ENCODE measurements around the gene PHF13. TPM values are rescaled to one million over a fixed set of nuclear protein-coding genes. Genes with fewer than 3 reads are reported as not detected.

Gene PHF13
- total RNA-seq, 1 experiment from 2014 or later = 55.8 TPM

- Histone ChIP-seq H3K4me2 (ENCODE audit: insufficient read depth, insufficient read length, low read length) (no peak overlapping the region), H3K18ac (ENCODE audit: insufficient read length, low read depth, low read length) (no peak overlapping the region), H2BK5ac (ENCODE audit: insufficient read length, low read length) (no peak overlapping the region), H4K20me1 (ENCODE audit: control insufficient read depth, insufficient read depth, insufficient read length) (peaks cover 2% of the 10 kb centered on the region), H2BK12ac (ENCODE audit: insufficient read length, low read depth, low read length) (no peak overlapping the region), H4K8ac (replicated peaks; ENCODE audit: insufficient read length, low read depth, low read length) (no peak overlapping the region), H3K9ac (ENCODE audit: extremely low read depth, insufficient read length, low read length) (no peak overlapping the region), H3K79me1 (ENCODE audit: insufficient read depth, low read depth, low read length, poor library complexity, severe bottlenecking) (peaks cover 15% of the 10 kb centered on the region), H3T11ph (ENCODE audit: low read length) (no peak overlapping the region), H3K9me3 (ENCODE audit: control insufficient read depth, low read depth, low read length) (no peaks in the 10 kb centered on the region), H3K4me1 (ENCODE audit: insufficient read depth, low read length) (no peaks in the 10 kb centered on the region), H3K4ac (ENCODE audit: low read depth, low read length) (no peak overlapping the region), H2AK5ac (ENCODE audit: insufficient read length, low read length) (no peak overlapping the region), H2AFZ (ENCODE audit: low read length) (no peak overlapping the region), H4K91ac (ENCODE audit: insufficient read length, low read depth, low read length) (no peak overlapping the region), H3K27me3 (ENCODE audit: insufficient read depth, low read length) (no peaks in the 10 kb centered on the region), H2BK15ac (ENCODE audit: low read depth, low read length) (no peak overlapping the region), H2BK120ac (ENCODE audit: low read depth, low read length, poor library complexity, severe bottlenecking) (no peak overlapping the region), H2BK20ac (ENCODE audit: low read depth, low read length, poor library complexity, severe bottlenecking) (no peak overlapping the region), H3K23ac (ENCODE audit: insufficient read length, low read depth, low read length) (no peak overlapping the region), H3K23me2 (ENCODE audit: insufficient read length, low read depth, low read length, poor library complexity, severe bottlenecking) (peaks cover 8% of the 10 kb centered on the region), H3K79me2 (ENCODE audit: insufficient read depth, low read length) (peaks cover 18% of the 10 kb centered on the region; the same call in 1 of the 2 replicates), H3K14ac (ENCODE audit: insufficient read depth, low read length) (no peak overlapping the region), H3K27ac (ENCODE audit: insufficient read length, low read depth, low read length) (no peak overlapping the region), H3K56ac (ENCODE audit: insufficient read length, low read depth, low read length) (no peak overlapping the region), H4K5ac (ENCODE audit: insufficient read length, low read depth, low read length) (no peak overlapping the region)
- Mint-ChIP-seq H3K27ac (0 out of 7 replicates have a peak overlapping the region, but pooled peaks of 1 of the 3 experiments have one; percentile 50), H3K9me3 (no peaks in the 10 kb centered on the region), H3K4me3 (no peak overlapping the region), H3K36me3 (ENCODE audit: insufficient read depth in 1 of 3, low read depth in 3 of 3) (peaks cover 28 to 78% (median 68%) of the 10 kb centered on the region in 3 experiments), H3K27me3 (ENCODE audit: low read depth) (no peaks in the 10 kb centered on the region), H3K4me1 (peaks cover 16 to 18% of the 10 kb centered on the region in 2 experiments)
- no CpG with 5 or more reads among the region's 4 CpGs for WGBS (ENCODE audit: extremely low coverage, insufficient read length, low lambda C conversion rate)
- no peak for TF ChIP-seq CTCF (conservative IDR thresholded peaks at IDR 0.05)
- no peak for DNase-seq
Observed at GRCh38 chr1:6619045-6619444, 5.5 kb downstream of the PHF13 start.
